HT-29 (cell line): ENCODE data around the gene PDE1C. TPM values are rescaled to one million over a fixed set of nuclear protein-coding genes. Genes with fewer than 3 reads are reported as not detected.

ENCODE experiments used
- DNase-seq: peaks from one replicate; pipeline ENCODE4 v3.0.0-alpha.2; 2015; ENCODE audit warnings: low spot score
- total RNA-seq: library from RNA; depleted of rRNA; stranded (reverse); fragments of >200 nt; shearing (Covaris generic); gene quantifications from 2 replicates; pipeline ENCODE4 v1.2.3, GENCODE V29; 2014

Gene PDE1C
- total RNA-seq, 1 experiment from 2014 or later: not detected

GRCh38 chr7:32074787-32075585 is 4.8 kb upstream of the PDE1C start:
- no peak for DNase-seq

GRCh38 chr7:32073533-32073932 is 3.3 kb upstream of the PDE1C start:
- no peak for DNase-seq

GRCh38 chr7:32072397-32072796 is 2.2 kb upstream of the PDE1C start:
- DNase-seq: no peak

GRCh38 chr7:32071466-32072091 is 1.4 kb upstream of the PDE1C start:
- DNase-seq: no peak

GRCh38 chr7:32070051-32070405 is 179 bp downstream of the PDE1C start:
- no peak for DNase-seq

GRCh38 chr7:32069116-32069650 is 1.0 kb downstream of the PDE1C start:
- no peak for DNase-seq

DNA sequence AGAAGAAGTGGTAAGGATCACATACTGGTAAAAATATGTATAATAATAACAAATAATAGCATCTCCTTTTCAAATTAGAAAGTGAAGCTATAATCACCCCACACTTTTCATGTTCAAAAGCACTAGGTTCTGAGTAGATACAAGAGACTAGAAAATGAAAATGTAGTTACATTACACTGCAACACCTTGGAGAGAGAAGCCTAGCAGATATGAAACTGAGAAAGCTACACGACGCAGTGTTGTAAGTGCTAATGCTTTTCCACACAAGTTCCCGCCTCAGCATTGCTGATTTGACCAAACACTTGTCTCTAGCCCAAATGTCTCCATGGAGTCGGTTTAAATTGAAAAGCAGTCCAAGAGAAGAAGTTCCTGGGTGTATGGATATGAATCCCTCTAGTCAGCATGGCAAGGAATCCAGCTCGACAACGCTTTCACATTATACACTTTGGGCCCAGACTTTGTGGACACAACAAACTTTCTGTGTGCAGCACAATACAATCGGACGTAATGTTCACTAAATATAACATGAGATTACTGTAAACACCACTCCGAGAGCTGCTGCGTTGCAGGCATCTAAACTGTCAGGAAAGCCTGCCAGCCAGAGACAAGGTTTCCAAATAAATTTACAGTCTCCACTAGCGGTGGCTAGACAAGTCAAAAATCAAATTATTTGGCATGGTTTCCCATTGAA is 1.7 kb downstream of the PDE1C start:
- DNase-seq: no peak

- no peak for DNase-seq
These were observed 3.8 kb downstream of the PDE1C start for GRCh38 chr7:32066441-32066840.

DNA sequence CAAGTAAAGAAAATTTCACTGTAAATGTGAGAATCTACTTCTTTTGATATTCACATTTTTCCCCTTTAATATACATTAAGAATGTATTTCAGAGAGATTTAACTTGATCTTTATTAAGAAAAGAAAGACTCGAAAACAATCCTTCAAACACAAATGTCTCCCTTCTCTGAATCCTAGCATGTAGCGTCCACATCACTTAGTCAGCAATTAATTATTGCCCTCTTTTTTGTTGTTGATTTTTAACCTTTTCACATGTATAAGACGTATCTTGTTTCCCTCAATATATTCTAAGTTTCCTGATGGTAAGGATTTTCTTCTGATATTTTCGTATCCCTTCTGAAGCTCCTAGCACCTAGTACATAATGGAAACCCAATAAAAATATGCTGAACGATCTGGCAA is 6.6 kb downstream of the PDE1C start:
- no peak for DNase-seq

GRCh38 chr7:32062150-32062549 is 8.1 kb downstream of the PDE1C start:
- DNase-seq: peak; percentile 79

GRCh38 chr7:32061346-32061745 is 8.9 kb downstream of the PDE1C start:
- no peak for DNase-seq

DNA sequence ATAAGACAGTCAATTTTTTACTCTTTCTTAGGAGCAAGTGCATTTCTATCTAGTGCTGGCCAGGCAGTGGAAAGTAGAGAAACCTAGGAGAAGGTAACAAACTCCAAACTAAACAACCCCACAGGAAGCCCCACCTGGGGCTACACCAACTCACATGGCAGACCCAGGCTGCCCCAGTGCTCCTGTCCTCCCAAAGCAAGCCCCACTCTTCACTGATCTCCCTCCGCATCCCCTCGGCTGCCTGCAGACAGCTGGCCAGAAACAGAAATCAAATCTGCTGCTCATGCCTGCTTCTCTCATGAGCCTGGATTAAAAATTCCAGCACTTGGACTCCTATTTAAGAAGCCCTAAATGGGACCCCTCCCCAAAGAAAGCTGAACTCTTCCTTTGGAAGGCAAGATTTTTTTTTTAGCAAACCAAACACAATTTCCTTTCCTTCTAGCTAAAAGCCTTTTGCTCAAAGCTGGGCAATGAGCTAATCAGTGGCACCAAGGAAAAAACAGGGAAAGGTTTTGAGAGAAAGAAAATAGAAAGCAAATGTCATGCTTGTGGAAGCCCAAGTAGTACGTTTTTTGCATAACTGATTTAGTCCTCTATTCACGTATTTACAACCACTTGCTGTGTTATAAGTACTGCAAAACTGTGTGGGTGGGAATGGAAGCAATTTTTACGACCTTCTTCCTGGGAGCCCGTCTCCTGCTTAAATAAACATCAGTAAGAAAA is 10.8 kb downstream of the PDE1C start:
- DNase-seq: no peak

GRCh38 chr7:32058002-32058401 is 12.2 kb downstream of the PDE1C start:
- DNase-seq: no peak

DNA sequence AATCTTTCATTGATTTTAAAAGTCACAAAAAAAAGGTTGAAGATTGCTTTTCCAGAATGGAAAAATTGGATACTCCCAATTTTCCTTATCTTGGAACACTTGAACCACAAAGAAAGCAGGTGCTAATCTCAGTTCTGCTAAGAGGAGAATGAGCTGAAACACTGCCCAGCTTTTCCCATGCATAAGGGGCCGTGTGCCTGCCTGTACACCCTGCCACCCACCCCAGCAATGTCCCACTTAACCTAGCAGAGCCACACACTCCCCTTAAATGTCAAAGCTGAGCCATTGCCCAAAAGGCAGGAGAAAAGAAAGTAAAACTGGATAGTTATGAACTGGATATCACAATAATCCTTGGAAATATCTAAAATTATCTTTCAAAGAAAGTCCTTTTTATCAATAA is 13.4 kb downstream of the PDE1C start:
- DNase-seq: no peak

- no peak for DNase-seq
These were observed 17.0 kb downstream of the PDE1C start for GRCh38 chr7:32053204-32053603.

- no peak for DNase-seq
These were observed 19.1 kb downstream of the PDE1C start for GRCh38 chr7:32051128-32051527.

- no peak for DNase-seq
These were observed 20.6 kb downstream of the PDE1C start for GRCh38 chr7:32049599-32049998.

DNA sequence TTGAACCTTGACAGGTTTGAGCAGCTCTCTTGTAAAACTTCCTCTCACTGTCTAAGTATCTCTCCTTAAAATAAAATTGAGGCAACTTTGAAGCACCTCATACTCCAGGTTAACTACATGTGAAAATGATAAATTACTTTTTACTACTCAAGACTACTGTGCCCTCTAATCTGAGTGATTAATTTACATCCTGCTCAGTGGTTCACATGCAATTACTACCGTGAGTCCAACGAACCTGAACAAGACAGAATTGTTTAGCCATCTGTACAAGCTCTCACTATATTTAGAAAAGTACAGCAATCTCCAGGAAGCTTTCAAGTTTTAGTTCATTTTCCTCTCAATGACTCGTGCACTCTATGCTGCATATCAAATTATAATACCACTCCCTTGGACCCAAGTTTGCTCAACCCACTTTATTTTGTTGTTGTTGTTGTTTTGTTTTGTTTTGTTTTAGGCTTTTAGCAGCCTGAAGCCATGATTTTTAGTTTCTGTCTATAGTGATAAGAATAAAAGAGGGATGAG is 21.2 kb downstream of the PDE1C start:
- no peak for DNase-seq

DNA sequence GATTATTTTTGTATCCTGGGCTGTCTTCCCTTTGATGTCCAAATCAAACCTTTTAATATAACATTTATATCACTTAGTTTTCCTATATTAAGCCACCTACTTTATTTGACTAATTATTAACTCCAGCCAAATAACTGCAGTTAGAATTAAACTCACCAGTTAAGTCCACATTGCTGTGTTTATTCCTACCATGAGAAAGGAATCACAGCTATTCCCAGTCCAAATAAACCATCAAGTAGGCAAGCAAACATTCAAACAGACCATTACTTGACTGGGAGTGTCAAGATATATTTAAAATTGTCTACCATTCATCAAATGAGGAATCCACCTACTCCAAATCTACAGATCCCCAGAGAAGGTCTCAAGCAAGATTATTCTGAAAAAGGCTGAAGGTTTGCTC is 22.4 kb downstream of the PDE1C start:
- no peak for DNase-seq

DNA sequence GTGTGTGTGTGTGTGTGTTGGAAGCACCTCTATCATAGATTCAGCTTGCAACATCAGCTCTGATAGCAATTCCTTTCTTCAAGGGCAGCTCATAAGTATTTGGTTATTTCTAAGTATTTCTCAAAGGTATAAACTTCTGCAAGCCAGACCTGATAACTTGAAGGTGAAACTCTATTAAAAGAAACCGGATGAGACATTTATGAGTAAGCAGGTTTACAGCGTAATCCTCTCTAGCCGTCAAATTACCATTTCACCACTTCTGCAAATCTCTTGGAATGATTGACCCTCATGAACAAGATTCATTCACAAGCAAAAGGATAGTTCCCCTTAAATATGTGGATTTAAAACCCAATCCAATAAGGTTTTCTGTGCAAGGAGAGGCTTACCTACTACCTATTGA is 23.1 kb downstream of the PDE1C start:
- DNase-seq: no peak

DNA sequence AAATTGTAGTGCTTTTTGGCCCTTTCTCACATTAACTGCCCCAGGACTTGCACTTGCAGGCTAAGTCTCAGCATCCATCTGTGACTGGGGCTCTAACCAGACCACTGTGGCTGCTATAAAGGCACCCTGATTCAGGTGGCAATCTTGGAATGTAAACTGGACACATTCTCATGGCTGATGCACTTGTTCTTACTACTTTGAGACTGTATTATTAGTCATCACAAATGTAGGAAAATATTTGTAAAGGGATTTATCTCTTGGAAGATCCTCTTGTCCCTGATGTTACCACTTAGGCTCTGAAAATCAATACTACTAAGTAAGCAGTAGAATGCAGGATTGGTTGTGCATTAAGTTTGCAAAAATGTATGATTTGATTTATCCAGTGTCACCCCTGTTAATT is 25.0 kb downstream of the PDE1C start:
- DNase-seq: no peak

DNA sequence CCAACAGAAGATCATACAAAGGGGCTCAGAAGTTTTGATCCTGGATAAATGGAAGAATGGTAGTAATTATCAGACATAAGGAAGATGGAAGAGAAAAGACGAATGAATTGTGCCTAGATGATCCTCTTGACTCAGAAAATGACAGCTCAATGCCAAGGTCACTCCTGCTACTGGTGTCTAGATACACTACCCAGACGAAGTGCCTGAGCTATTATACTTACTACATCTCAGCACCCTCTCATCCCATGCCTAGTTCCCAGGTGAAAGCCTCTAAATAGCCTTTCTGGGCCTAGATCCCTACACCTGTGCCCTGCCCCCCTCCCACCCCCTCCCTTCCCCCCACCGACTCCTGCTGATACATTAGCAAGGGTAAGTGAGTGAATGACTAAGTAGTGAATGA is 25.5 kb downstream of the PDE1C start:
- no peak for DNase-seq
